ENCODE measurements around the gene IMPDH1.

IMPDH1 gene

GRCh38 chr7:128356546-128357216 lies 53.1 kb downstream of the IMPDH1 start:
- ChIA-PET POLR2A (ENCODE audit: low non-redundant PET) (no interaction called here), CTCF (interaction anchor here (1.3 kb wide), 1 partner anchor 9 kb away, joined by 6 read pairs; no protein-coding TSS in a partner anchor)
- no peak for TF ChIP-seq CTCF (conservative IDR thresholded peaks at IDR 0.05; ENCODE audit: low read depth)
- no peak overlapping the region for H3K27ac ChIP-seq
- no peak for DNase-seq (ENCODE audit: low spot score)

- DNase-seq (ENCODE audit: low spot score): no peak
- TF ChIP-seq CTCF (conservative IDR thresholded peaks at IDR 0.05; ENCODE audit: low read depth): no peak
- H3K27ac ChIP-seq: no peak overlapping the region
- CTCF ChIA-PET: interaction anchor here (1.3 kb wide), 1 partner anchor 34 kb away, joined by 6 read pairs; no protein-coding TSS in a partner anchor
- POLR2A ChIA-PET (ENCODE audit: low non-redundant PET): no interaction called here
These were observed 56.2 kb downstream of the IMPDH1 start for GRCh38 chr7:128353610-128354009.

GRCh38 chr7:128353189-128353588 lies 56.6 kb downstream of the IMPDH1 start:
- no peak for DNase-seq (ENCODE audit: low spot score)
- ChIA-PET POLR2A (ENCODE audit: low non-redundant PET) (no interaction called here), CTCF (interaction anchor here (0.7 to 1.3 kb wide), 3 partner anchors 31 to 87 kb away, joined by 3 to 6 read pairs (median 4); no protein-coding TSS in a partner anchor)
- H3K27ac ChIP-seq: no peak overlapping the region
- no peak for TF ChIP-seq CTCF (conservative IDR thresholded peaks at IDR 0.05; ENCODE audit: low read depth)

GRCh38 chr7:128352636-128353035 lies 57.1 kb downstream of the IMPDH1 start:
- CTCF ChIA-PET: interaction anchor here (0.7 to 1.3 kb wide), 3 partner anchors 32 to 88 kb away, joined by 3 to 6 read pairs (median 4); no protein-coding TSS in a partner anchor
- POLR2A ChIA-PET (ENCODE audit: low non-redundant PET): no interaction called here
- no peak for TF ChIP-seq CTCF (conservative IDR thresholded peaks at IDR 0.05; ENCODE audit: low read depth)
- no peak overlapping the region for H3K27ac ChIP-seq
- DNase-seq (ENCODE audit: low spot score): no peak

- no peak for DNase-seq (ENCODE audit: low spot score)
- H3K27ac ChIP-seq: no peak overlapping the region
- ChIA-PET POLR2A (ENCODE audit: low non-redundant PET) (no interaction called here), CTCF (no interaction called here)
- TF ChIP-seq CTCF (conservative IDR thresholded peaks at IDR 0.05; ENCODE audit: low read depth): peak; percentile 74
These were observed 57.6 kb downstream of the IMPDH1 start for GRCh38 chr7:128352153-128352537.

GRCh38 chr7:128351296-128352152 lies 58.3 kb downstream of the IMPDH1 start:
- POLR2A ChIA-PET (ENCODE audit: low non-redundant PET): no interaction called here
- TF ChIP-seq CTCF (conservative IDR thresholded peaks at IDR 0.05; ENCODE audit: low read depth): no peak
- no peak overlapping the region for H3K27ac ChIP-seq
- CTCF ChIA-PET: interaction anchor here (1.0 kb wide), 1 partner anchor 36 kb away, joined by 3 read pairs; no protein-coding TSS in a partner anchor
- DNase-seq (ENCODE audit: low spot score): no peak
